HepG2 (cell line): ENCODE data around the gene TSPAN31. TPM values are rescaled to one million over a fixed set of nuclear protein-coding genes. Genes with fewer than 3 reads are reported as not detected.
A peak's percentile ranks its signal among the peaks of the same experiment; 100 is the strongest.

Experiments used
- ELF4 ChIP-seq: sonication (generic); formaldehyde crosslinking; IDR thresholded peaks from 2 replicates; pipeline ENCODE4 v1.5.0; 2020; ENCODE audit warnings: missing genetic modification reagents, mild to moderate bottlenecking, moderate library complexity, borderline replicate concordance
- GATA4 ChIP-seq: sonication (generic); IDR thresholded peaks from 2 replicates; pipeline ENCODE4 v1.6.1; 2016; ENCODE audit warnings: antibody characterized with exemption, low read depth, borderline replicate concordance
- MAFK ChIP-seq, 2 experiments: IDR thresholded peaks in 1 of 2; conservative IDR thresholded peaks in 1 of 2; 2 replicates each; pipeline ENCODE4 v1.6.1; 2011; ENCODE audit warnings: improper control_type of control experiment in 2 of 2, low read length in 2 of 2
- NCOR1 ChIP-seq: fragments of 200-600 bp; sonication (generic); IDR thresholded peaks from 2 replicates; pipeline ENCODE4 v1.7.0; 2017; ENCODE audit warnings: antibody characterized with exemption, low read length, borderline replicate concordance
- SNAPC2 ChIP-seq: sonication (generic); formaldehyde crosslinking; IDR thresholded peaks from 2 replicates; pipeline ENCODE4 v1.8.1; 2022; ENCODE audit warnings: mild to moderate bottlenecking, missing genetic modification reagents
- SRSF1 ChIP-seq: fragments of 200-400 bp; formaldehyde crosslinking; optimal IDR thresholded peaks from 2 replicates; pipeline ENCODE3; 2017; ENCODE audit warnings: mild to moderate bottlenecking, low read depth, low read length, moderate library complexity
- XBP1 ChIP-seq: sonication (generic); formaldehyde crosslinking; IDR thresholded peaks from 2 replicates; pipeline ENCODE4 v1.5.0; 2020; ENCODE audit warnings: missing genetic modification reagents
- ZBTB42 ChIP-seq: sonication (generic); formaldehyde crosslinking; IDR thresholded peaks from 2 replicates; pipeline ENCODE4 v1.5.0; 2020; ENCODE audit warnings: mild to moderate bottlenecking, missing genetic modification reagents
- ZNF383 ChIP-seq: sonication (generic); formaldehyde crosslinking; IDR thresholded peaks from 2 replicates; pipeline ENCODE4 v1.4.0; 2020; ENCODE audit warnings: missing genetic modification reagents, mild to moderate bottlenecking, borderline replicate concordance
- ZNF496 ChIP-seq: sonication (generic); formaldehyde crosslinking; IDR thresholded peaks from 2 replicates; pipeline ENCODE4 v1.8.1; 2023; ENCODE audit warnings: mild to moderate bottlenecking, moderate library complexity, missing genetic modification reagents; ENCODE audit not compliant: insufficient replicate concordance
- ZNF605 ChIP-seq: sonication (generic); formaldehyde crosslinking; IDR thresholded peaks from 2 replicates; pipeline ENCODE4 v1.8.0; 2022; ENCODE audit warnings: mild to moderate bottlenecking, missing genetic modification reagents
- ZNF781 ChIP-seq: sonication (generic); formaldehyde crosslinking; IDR thresholded peaks from 2 replicates; pipeline ENCODE4 v1.5.1; 2020; ENCODE audit warnings: borderline replicate concordance, mild to moderate bottlenecking, missing genetic modification reagents; ENCODE audit errors: not compliant biosample characterization
- polyA plus RNA-seq, 8 experiments: library from polyadenylated mRNA; depleted of rRNA in 3 of 8; stranded (reverse) in 7 of 8; unstranded in 1 of 8; fragments of >200 nt; fragmentation: Illumina TruSeq in 4 of 8; extraction: Trizol in 4 of 8; gene quantifications; 2 replicates each; pipeline versions ENCODE4 v1.2.1 to v1.2.3, GENCODE V29; 2011 to 2016; ENCODE audit warnings: low read depth in 4 of 8, missing spikeins in 1 of 8, mixed read lengths in 1 of 8; ENCODE audit not compliant: insufficient read depth in 1 of 8
- total RNA-seq, 5 experiments: library from RNA; depleted of rRNA; stranded (reverse); fragments of >200 nt; fragmentation: Illumina TruSeq; extraction: Trizol; gene quantifications; 2 replicates each; pipeline ENCODE4 v1.2.3, GENCODE V29; 2016; ENCODE audit warnings: low read depth in 1 of 5
- TF ChIP-seq, protein P1 (sequence below), 2 experiments: sonication (generic) in 1 of 2; formaldehyde crosslinking in 1 of 2; IDR thresholded peaks; 2 replicates each; pipeline versions ENCODE4 v1.4.0 to v1.6.1; 2016 to 2020; ENCODE audit warnings: borderline replicate concordance in 1 of 2, low read depth in 1 of 2, mild to moderate bottlenecking in 1 of 2, missing genetic modification reagents in 1 of 2
- TF ChIP-seq, protein P2 (sequence below): sonication (generic); formaldehyde crosslinking; IDR thresholded peaks from 2 replicates; pipeline ENCODE4 v1.5.0; 2020; ENCODE audit warnings: missing genetic modification reagents
- TF ChIP-seq, protein P3 (sequence below): sonication (generic); formaldehyde crosslinking; IDR thresholded peaks from 2 replicates; pipeline ENCODE4 v1.9.0; 2021; ENCODE audit warnings: missing genetic modification reagents, mild to moderate bottlenecking, borderline replicate concordance
- TF ChIP-seq, protein P4 (sequence below): sonication (generic); formaldehyde crosslinking; IDR thresholded peaks from 2 replicates; pipeline ENCODE4 v1.4.0; 2020; ENCODE audit warnings: missing genetic modification reagents, mild to moderate bottlenecking, borderline replicate concordance
- TF ChIP-seq, protein P5 (sequence below): sonication (generic); formaldehyde crosslinking; IDR thresholded peaks from 2 replicates; pipeline ENCODE4 v1.5.1; 2020; ENCODE audit warnings: mild to moderate bottlenecking, missing genetic modification reagents

TSPAN31 gene
- total and polyA plus RNA-seq, 2 of the 13 experiments (the other 11 are each of a cell fraction or from before 2014, with no cell fraction given), result 10.4 to 24.6 TPM

DNA sequence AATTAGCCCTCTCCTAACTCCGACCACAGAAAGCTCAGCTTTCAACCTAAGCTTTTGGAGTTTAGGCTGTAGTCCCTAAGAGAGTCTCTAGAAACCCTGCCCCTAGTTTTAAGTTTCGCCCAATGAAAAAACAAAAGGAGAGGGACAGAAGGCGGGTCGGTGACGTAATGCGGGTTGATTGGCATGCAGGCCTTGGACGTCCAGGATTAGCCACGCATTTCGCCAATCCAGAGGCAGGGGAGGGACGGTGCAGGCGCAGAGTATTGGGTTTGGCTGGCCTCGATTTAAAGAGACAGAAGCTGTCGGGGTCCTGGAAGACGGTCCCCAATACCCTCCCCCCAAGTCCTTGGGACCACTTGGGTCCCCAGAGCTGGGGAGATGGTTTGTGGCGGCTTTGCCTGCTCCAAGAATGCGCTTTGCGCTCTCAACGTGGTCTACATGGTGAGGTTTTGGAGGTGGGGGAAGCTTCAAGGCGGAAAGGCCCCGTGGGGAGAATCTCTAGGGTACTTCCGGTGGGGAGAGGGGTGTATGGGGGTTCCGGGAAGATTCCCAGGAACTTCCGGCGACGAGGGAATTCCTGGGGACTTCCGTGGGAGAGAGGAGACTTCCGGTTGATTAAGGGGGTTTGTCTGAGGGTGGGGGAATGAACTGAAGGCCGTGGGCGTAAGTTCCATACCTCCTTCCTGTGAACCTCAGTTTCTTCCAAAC is at the start of gene TSPAN31 (continued):
- TF ChIP-seq, protein P1, sequence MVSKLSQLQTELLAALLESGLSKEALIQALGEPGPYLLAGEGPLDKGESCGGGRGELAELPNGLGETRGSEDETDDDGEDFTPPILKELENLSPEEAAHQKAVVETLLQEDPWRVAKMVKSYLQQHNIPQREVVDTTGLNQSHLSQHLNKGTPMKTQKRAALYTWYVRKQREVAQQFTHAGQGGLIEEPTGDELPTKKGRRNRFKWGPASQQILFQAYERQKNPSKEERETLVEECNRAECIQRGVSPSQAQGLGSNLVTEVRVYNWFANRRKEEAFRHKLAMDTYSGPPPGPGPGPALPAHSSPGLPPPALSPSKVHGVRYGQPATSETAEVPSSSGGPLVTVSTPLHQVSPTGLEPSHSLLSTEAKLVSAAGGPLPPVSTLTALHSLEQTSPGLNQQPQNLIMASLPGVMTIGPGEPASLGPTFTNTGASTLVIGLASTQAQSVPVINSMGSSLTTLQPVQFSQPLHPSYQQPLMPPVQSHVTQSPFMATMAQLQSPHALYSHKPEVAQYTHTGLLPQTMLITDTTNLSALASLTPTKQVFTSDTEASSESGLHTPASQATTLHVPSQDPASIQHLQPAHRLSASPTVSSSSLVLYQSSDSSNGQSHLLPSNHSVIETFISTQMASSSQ (IDR thresholded peaks at IDR 0.05; ENCODE audit: low read depth), result no peak; the same call in 1 of the 2 replicates
- TF ChIP-seq, protein P1 (CRISPR knock-in tag; IDR thresholded peaks at IDR 0.05; ENCODE audit: borderline replicate concordance), result no peak; the same call in 1 of the 2 replicates
- TF ChIP-seq ELF4 (CRISPR knock-in tag) (no peak), ZNF496 (CRISPR knock-in tag) (no peak), SRSF1 (peak; percentile 40), XBP1 (no peak), ZNF605 (no peak), NCOR1 (no peak; the same call in 1 of the 2 replicates), SNAPC2 (no peak), ZNF781 (no peak), ZNF383 (CRISPR knock-in tag) (no peak), ZBTB42 (CRISPR knock-in tag) (no peak), MAFK (conservative IDR thresholded peaks at IDR 0.05 in 1 of 2, IDR thresholded peaks at IDR 0.05 in 1 of 2; ENCODE audit: low read length in 2 of 2) (no peak; a peak in 1 of 4 replicates), GATA4 (no peak)
- TF ChIP-seq, protein P2, sequence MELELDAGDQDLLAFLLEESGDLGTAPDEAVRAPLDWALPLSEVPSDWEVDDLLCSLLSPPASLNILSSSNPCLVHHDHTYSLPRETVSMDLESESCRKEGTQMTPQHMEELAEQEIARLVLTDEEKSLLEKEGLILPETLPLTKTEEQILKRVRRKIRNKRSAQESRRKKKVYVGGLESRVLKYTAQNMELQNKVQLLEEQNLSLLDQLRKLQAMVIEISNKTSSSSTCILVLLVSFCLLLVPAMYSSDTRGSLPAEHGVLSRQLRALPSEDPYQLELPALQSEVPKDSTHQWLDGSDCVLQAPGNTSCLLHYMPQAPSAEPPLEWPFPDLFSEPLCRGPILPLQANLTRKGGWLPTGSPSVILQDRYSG, result no peak
- TF ChIP-seq, protein P3, sequence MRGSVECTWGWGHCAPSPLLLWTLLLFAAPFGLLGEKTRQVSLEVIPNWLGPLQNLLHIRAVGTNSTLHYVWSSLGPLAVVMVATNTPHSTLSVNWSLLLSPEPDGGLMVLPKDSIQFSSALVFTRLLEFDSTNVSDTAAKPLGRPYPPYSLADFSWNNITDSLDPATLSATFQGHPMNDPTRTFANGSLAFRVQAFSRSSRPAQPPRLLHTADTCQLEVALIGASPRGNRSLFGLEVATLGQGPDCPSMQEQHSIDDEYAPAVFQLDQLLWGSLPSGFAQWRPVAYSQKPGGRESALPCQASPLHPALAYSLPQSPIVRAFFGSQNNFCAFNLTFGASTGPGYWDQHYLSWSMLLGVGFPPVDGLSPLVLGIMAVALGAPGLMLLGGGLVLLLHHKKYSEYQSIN (CRISPR knock-in tag), result no peak
- TF ChIP-seq, protein P4, sequence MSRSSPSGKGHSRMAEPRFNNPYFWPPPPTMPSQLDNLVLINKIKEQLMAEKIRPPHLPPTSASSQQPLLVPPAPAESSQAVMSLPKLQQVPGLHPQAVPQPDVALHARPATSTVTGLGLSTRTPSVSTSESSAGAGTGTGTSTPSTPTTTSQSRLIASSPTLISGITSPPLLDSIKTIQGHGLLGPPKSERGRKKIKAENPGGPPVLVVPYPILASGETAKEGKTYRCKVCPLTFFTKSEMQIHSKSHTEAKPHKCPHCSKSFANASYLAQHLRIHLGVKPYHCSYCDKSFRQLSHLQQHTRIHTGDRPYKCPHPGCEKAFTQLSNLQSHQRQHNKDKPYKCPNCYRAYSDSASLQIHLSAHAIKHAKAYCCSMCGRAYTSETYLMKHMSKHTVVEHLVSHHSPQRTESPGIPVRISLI (CRISPR knock-in tag), result no peak
- TF ChIP-seq, protein P5, sequence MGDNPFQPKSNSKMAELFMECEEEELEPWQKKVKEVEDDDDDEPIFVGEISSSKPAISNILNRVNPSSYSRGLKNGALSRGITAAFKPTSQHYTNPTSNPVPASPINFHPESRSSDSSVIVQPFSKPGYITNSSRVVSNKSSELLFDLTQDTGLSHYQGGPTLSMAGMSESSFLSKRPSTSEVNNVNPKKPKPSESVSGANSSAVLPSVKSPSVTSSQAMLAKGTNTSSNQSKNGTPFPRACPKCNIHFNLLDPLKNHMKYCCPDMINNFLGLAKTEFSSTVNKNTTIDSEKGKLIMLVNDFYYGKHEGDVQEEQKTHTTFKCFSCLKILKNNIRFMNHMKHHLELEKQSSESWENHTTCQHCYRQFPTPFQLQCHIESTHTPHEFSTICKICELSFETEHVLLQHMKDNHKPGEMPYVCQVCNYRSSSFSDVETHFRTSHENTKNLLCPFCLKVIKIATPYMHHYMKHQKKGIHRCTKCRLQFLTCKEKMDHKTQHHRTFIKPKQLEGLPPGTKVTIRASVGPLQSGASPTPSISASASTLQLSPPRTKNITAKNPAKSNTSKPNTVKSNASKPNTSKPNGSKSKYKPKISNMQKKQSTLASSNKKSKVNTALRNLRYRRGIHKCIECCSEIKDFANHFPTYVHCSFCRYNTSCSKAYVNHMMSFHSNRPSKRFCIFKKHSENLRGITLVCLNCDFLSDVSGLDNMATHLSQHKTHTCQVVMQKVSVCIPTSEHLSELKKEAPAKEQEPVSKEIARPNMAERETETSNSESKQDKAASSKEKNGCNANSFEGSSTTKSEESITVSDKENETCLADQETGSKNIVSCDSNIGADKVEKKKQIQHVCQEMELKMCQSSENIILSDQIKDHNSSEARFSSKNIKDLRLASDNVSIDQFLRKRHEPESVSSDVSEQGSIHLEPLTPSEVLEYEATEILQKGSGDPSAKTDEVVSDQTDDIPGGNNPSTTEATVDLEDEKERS (CRISPR knock-in tag), result no peak
